OCI-LY7 (cell line): Measurements from ENCODE around the gene FAM76B.

Experiments
- CTCF ChIP-seq: fragments of 200-600 bp; sonication (generic); conservative IDR thresholded peaks from 2 replicates; pipeline ENCODE4 v1.5.1; 2014; ENCODE audit warnings: mild to moderate bottlenecking, antibody characterized with exemption, low read length, moderate library complexity, mixed read lengths
- EZH2phosphoT487 ChIP-seq: fragments of 200-600 bp; sonication (generic); IDR thresholded peaks from 2 replicates; pipeline ENCODE4 v1.6.1; 2018; ENCODE audit warnings: low read depth, borderline replicate concordance, mild to moderate bottlenecking, mixed run types, antibody characterized with exemption, low read length, moderate library complexity, mixed read lengths

- TF ChIP-seq CTCF (no peak), EZH2phosphoT487 (no peak)
These were observed 69.4 kb downstream of the FAM76B start for GRCh38 chr11:95720195-95720594.
